ENCODE results near the gene BAX. TPM values are rescaled to one million over a fixed set of nuclear protein-coding genes. Genes with fewer than 3 reads are reported as not detected.

BAX gene
- total RNA-seq, 2 experiments from 2014 or later: 272 to 279 TPM

GRCh38 chr19:48968179-48968661, 13.5 kb downstream of the BAX start:
- POLR2A ChIA-PET: interaction anchor here (0.6 to 2.1 kb wide), 4 partner anchors 14 to 173 kb away, joined by 3 to 8 read pairs (median 4); no protein-coding TSS in a partner anchor
- CTCF ChIA-PET: interaction anchor here (0.6 to 5.3 kb wide), 5 partner anchors 8 to 539 kb away, joined by 3 to 24 read pairs (median 4); partner anchors contain the start of genes GYS1 and RUVBL2

- ChIA-PET POLR2A (no interaction called here), CTCF (interaction anchor here (0.6 to 1.9 kb wide), 2 partner anchors 11 to 538 kb away, joined by 3 to 5 read pairs; no protein-coding TSS in a partner anchor)
Observed at GRCh38 chr19:48968813-48969218, 14.1 kb downstream of the BAX start.

- CTCF ChIA-PET: interaction anchor here (1.1 to 2.2 kb wide), 9 partner anchors 10 to 181 kb away, joined by 3 to 13 read pairs (median 5); partner anchors contain the start of genes BAX, HSD17B14 and NUCB1
- POLR2A ChIA-PET: no interaction called here
Observed at GRCh38 chr19:48969276-48970138, 14.8 kb downstream of the BAX start.

GRCh38 chr19:48970139-48970766, 15.6 kb downstream of the BAX start:
- POLR2A ChIA-PET: interaction anchor here (0.6 kb wide), 2 partner anchors 9 to 46 kb away, joined by 4 to 9 read pairs; no protein-coding TSS in a partner anchor
- CTCF ChIA-PET: interaction anchor here (0.6 to 2.2 kb wide), 28 partner anchors 8 to 724 kb away, joined by 3 to 13 read pairs (median 5); partner anchors contain the start of genes BAX, DHDH, GYS1 and HSD17B14

- ChIA-PET CTCF (interaction anchor here (0.7 to 2.2 kb wide), 26 partner anchors 9 to 296 kb away, joined by 3 to 13 read pairs (median 5); partner anchors contain the start of genes BAX, DHDH, GYS1 and HSD17B14), POLR2A (interaction anchor here (0.6 kb wide), 2 partner anchors 9 to 46 kb away, joined by 4 to 9 read pairs; no protein-coding TSS in a partner anchor)
Observed at GRCh38 chr19:48970923-48971395, 16.3 kb downstream of the BAX start.

GRCh38 chr19:48975947-48976847, 21.5 kb downstream of the BAX start:
- ChIA-PET CTCF (interaction anchor here (1.3 to 1.7 kb wide), 3 partner anchors 9 to 17 kb away, joined by 3 to 7 read pairs (median 4); partner anchors contain the start of genes GYS1 and RUVBL2), POLR2A (interaction anchor here (0.7 to 1.1 kb wide), 2 partner anchors 14 to 104 kb away, joined by 4 to 7 read pairs; partner anchors contain the start of gene PPP1R15A)

GRCh38 chr19:48977061-48977460, 22.4 kb downstream of the BAX start:
- POLR2A ChIA-PET: interaction anchor here (0.7 to 1.1 kb wide), 2 partner anchors 15 to 105 kb away, joined by 4 to 7 read pairs; partner anchors contain the start of gene PPP1R15A

GRCh38 chr19:48982280-48982679, 27.6 kb downstream of the BAX start:
- CTCF ChIA-PET: no interaction called here
- POLR2A ChIA-PET: no interaction called here

More at GRCh38 chr19:48977061-48977460, 22.4 kb downstream of the BAX start:
- CTCF ChIA-PET: interaction anchor here (1.2 to 1.7 kb wide), 4 partner anchors 10 to 16 kb away, joined by 3 to 7 read pairs (median 4); partner anchors contain the start of genes GYS1 and RUVBL2

GRCh38 chr19:48985711-48986110, 31.0 kb downstream of the BAX start:
- CTCF ChIA-PET: no interaction called here
- POLR2A ChIA-PET: no interaction called here

GRCh38 chr19:48986211-48986610, 31.5 kb downstream of the BAX start:
- POLR2A ChIA-PET: no interaction called here

GRCh38 chr19:48987323-48987722, 32.6 kb downstream of the BAX start:
- CTCF ChIA-PET: interaction anchor here (0.6 to 1.1 kb wide), 2 partner anchors 10 to 1717 kb away, joined by 3 read pairs; no protein-coding TSS in a partner anchor
- POLR2A ChIA-PET: no interaction called here

More at GRCh38 chr19:48986211-48986610, 31.5 kb downstream of the BAX start:
- CTCF ChIA-PET: no interaction called here

GRCh38 chr19:48988286-48988685, 33.6 kb downstream of the BAX start:
- ChIA-PET CTCF (interaction anchor here (1.1 kb wide), 1 partner anchor 10 kb away, joined by 3 read pairs; no protein-coding TSS in a partner anchor), POLR2A (no interaction called here)

GRCh38 chr19:48988860-48989259, 34.2 kb downstream of the BAX start:
- ChIA-PET POLR2A (no interaction called here), CTCF (no interaction called here)

- CTCF ChIA-PET: interaction anchor here (1.6 kb wide), 1 partner anchor 19 kb away, joined by 7 read pairs; no protein-coding TSS in a partner anchor
- POLR2A ChIA-PET: no interaction called here
Observed at GRCh38 chr19:48989701-48990291, 35.1 kb downstream of the BAX start.

- CTCF ChIA-PET: interaction anchor here (0.5 to 1.6 kb wide), 2 partner anchors 19 to 31 kb away, joined by 3 to 7 read pairs; no protein-coding TSS in a partner anchor
- POLR2A ChIA-PET: no interaction called here
Observed at GRCh38 chr19:48990400-48990799, 35.7 kb downstream of the BAX start.

- POLR2A ChIA-PET: no interaction called here
Observed at GRCh38 chr19:48991011-48991609, 36.4 kb downstream of the BAX start.

More at GRCh38 chr19:48991011-48991609, 36.4 kb downstream of the BAX start:
- CTCF ChIA-PET: interaction anchor here (0.5 to 3.3 kb wide), 4 partner anchors 20 to 32 kb away, joined by 3 to 24 read pairs (median 6); partner anchors contain the start of gene FTL

Data from activated CD8-positive, alpha-beta memory T cell treated with anti-CD3 and anti-CD28 coated beads for 36 hours (primary cell).